Measurements from ENCODE around the gene PDGFD.

PDGFD gene

GRCh38 chr11:103994518-103994917 is 169.4 kb downstream of the PDGFD start:
- DNase-seq: no peak

GRCh38 chr11:103994094-103994493 is 169.9 kb downstream of the PDGFD start:
- no peak for DNase-seq

- no peak for DNase-seq
Measured at GRCh38 chr11:103993507-103993906, 170.4 kb downstream of the PDGFD start.

GRCh38 chr11:103988595-103988969 is 175.4 kb downstream of the PDGFD start:
- DNase-seq: no peak

DNA sequence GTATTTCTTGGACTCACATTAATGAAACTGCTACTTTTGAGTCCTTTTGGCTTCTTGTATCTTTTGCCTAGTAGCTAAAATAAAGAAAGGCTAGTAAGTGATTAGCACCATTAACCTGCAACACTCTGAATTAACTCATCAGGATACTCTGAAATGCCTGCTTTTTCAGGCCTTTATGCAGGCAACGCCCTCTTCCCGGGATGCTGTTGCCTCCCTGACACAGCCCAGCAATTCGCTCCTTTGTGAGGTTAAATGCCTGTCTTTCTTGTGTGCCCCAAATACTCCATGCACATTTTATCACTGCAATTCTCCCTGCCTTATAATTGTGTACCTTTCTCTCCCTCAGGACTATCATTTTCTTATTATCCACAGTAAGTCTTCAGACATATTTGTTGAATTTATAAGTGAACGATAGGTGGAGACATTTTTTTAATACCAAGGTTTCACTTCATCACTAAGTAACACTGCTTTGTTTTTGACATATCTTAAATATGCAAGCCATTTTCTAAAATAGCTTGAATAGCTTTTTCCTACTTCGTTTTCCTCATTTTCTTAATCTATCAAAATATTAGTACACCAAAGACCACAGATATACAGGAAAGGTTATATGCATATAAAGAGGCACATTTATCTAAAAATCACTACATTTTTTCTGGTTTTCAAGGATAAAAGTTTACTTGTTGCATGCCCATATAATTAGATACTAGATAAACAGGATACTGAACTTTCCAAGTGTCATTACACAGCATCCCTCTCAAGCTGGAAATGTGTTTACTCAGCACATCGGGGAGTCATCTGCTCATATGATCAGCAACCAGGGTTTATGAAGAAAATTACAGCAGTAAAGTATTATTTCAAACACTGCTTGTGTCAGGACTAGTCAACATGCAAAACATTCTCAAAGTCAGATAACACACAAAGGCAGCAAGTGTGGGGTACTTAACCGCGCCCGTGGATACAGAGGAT is 176.0 kb downstream of the PDGFD start:
- DNase-seq: no peak

DNA sequence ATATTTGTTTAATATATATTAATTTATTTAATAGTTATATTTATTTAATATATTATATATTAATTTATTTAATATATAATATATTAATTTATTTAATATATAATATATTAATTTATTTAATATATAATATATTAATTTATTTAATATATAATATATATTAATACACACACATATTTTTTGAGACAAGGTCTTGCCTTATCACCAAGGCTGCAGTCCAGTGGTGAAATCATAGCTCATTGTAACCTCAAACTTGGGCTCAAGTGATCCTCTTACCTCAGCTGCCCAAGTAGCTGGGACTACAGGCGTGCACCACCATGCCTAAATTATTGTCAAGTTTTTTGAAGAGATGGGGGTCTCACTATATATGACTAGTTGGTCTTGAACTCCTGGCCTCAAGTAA is 178.9 kb downstream of the PDGFD start:
- no peak for DNase-seq

DNA sequence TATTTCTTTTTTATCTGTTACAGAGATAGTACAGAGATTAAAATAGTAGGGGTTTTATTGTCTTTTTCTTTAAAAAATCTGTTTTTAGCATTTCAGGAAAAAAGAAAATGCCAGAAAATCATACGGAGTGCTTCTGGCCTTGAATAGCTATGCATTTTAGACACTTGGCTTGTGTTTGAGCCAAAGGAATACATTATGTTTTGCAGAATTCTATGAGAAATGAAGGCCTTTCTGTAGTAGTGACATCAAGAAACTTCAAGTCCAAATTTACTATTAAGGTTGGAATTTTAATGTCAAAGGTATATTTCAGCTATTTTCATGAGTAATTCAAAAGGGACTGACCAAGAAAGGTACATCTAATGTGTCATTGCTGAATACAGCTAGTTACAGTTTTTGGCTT is 183.8 kb downstream of the PDGFD start:
- DNase-seq: no peak

GRCh38 chr11:103978616-103979595 is 185.0 kb downstream of the PDGFD start:
- no peak for DNase-seq

- no peak for DNase-seq
Measured at GRCh38 chr11:103972013-103972412, 191.9 kb downstream of the PDGFD start.

DNA sequence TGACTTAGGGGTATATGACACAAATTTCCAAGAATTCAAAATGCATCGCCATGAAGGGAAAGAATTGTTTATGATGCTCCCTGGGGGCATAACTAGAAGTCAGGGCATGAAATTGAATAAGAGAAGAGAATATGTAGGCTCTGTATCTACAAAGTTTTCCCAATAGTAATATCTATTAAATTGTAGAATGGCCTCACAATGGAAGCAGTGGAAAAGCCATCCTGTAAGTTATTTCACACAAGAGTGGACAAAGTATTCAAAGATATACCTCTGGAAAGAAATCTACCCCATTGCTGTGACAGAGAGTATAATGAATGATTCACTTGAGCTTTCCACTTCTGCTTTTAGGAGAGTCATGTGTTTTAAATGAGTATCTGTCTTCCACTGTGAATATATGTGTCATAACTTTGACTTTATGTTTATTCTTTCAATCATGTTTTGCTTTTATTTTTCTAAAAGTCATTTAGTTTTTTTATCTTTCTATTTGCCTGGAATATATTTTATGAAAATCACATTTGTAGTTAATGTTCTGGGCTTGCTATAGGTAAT is 193.2 kb downstream of the PDGFD start:
- no peak for DNase-seq

DNA sequence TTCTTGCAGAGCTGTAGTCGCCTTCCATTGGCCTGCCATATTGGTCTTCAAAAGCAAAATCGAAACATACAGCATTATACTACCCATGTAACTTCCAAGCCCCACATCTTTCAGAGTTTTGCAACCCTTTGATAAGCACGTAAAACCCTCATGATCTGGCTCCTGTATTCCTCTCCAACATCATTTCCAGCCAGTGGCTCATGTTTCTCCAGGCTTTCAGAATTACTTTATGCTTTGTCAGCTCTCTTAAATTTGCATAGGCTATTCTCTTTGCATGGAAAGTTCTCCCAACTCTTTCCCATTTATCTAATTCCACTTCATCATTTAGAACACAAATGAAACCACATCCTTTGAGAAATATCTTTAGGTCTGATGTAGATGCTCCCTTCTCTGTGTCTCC is 195.3 kb downstream of the PDGFD start:
- DNase-seq: no peak

DNA sequence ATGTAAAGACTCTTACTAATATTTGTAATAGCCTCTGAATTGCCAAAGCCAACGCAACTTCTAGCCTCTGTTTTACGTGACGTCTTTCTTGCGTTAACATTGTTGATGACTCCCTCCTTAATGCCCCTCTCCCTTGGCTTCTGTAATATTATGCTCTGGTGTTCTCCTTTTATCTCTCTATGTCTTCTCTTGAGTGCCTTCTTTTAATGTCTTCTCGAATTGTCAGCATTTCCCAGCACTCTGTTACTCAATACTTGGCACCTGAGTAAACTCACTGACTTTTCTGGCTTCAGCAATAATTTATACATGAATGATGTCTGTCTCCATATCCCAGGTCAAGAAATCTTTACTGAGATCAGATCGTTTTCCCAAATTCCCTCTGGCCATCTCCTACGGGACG is 196.0 kb downstream of the PDGFD start:
- DNase-seq: no peak

GRCh38 chr11:103964390-103964789 is 199.6 kb downstream of the PDGFD start:
- DNase-seq: no peak

GRCh38 chr11:103963648-103964047 is 200.3 kb downstream of the PDGFD start:
- DNase-seq: no peak

DNA sequence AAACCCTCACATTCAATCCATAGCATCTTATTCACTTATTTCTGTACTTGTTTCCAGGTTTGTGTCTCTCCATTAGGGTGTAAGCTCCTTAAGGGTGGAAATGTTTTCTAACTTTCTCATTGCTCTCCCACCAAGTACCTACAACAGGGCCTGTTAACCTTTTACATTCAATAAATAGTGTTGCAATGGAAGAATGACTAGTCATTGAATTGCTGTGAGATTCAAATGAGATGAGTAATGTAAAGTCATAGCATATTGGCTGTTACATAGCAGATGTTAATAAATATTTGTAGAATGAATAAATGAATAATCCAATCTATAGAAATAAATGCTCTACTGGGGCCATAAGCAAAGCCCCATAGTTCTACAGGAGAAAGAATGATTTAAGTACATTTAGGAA is 202.9 kb downstream of the PDGFD start:
- DNase-seq: no peak

- no peak for DNase-seq
Measured at GRCh38 chr11:103960108-103960507, 203.8 kb downstream of the PDGFD start.

GRCh38 chr11:103959279-103959942 is 204.5 kb downstream of the PDGFD start:
- no peak for DNase-seq

- no peak for DNase-seq
Measured at GRCh38 chr11:103958475-103959215, 205.3 kb downstream of the PDGFD start.

GRCh38 chr11:103953797-103954486 is 210.0 kb downstream of the PDGFD start:
- no peak for DNase-seq

GRCh38 chr11:103949781-103950180 is 214.2 kb downstream of the PDGFD start:
- DNase-seq: no peak

DNA sequence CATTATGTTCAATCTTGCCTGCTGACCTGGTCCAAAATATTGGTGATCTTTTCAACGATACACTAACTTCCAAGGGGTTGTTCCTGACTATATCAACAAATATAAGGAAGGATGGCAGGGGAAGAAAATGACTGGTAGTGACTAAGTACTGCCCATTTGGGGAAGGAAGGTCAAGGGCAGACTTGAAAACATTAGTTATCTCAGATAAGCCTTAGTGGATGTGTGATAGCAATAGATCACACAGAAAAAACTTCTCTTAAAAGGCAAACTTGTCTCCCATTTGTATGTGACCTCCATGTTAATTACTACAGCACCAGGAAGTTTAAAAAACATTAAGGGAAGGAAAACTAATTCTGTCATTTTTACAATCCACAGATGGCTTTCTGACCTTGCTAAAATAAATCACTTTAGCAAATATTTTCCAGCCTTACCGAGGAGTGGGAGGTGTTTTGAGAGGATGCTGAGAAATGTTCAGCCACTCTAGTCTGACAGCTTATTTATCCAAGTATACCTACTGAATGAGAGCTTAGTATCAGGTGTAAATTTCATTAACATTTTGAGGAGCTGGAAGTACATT is 215.7 kb downstream of the PDGFD start:
- DNase-seq: no peak
